ENCODE results near the gene ARL5C.
"Not testable (repeated sequence)": the region's sequence is repeated elsewhere in the genome, so short reads cannot be mapped to it uniquely, and the experiment has no call there.

ARL5C gene

GRCh38 chr17:39194089-39194984 is 28.4 kb upstream of the ARL5C start:
- DNase-seq (ENCODE audit: low spot score) = peak; percentile 86

GRCh38 chr17:39193346-39193745 is 27.4 kb upstream of the ARL5C start:
- DNase-seq (ENCODE audit: low spot score) = no peak

GRCh38 chr17:39192901-39193300 is 26.9 kb upstream of the ARL5C start:
- DNase-seq (ENCODE audit: low spot score) = no peak

GRCh38 chr17:39191750-39192510 is 26.0 kb upstream of the ARL5C start:
- DNase-seq (ENCODE audit: low spot score) = no peak

GRCh38 chr17:39187152-39187830 is 21.3 kb upstream of the ARL5C start:
- DNase-seq (ENCODE audit: low spot score) = no peak

GRCh38 chr17:39186481-39187002 is 20.6 kb upstream of the ARL5C start:
- DNase-seq (ENCODE audit: low spot score) = no peak

- DNase-seq (ENCODE audit: low spot score) = no peak
Measured at GRCh38 chr17:39183720-39184119, 17.8 kb upstream of the ARL5C start.

GRCh38 chr17:39183045-39183444 is 17.1 kb upstream of the ARL5C start:
- no peak for DNase-seq (ENCODE audit: low spot score)

GRCh38 chr17:39181303-39181702 is 15.3 kb upstream of the ARL5C start:
- DNase-seq (ENCODE audit: low spot score) = no peak

- DNase-seq (ENCODE audit: low spot score) = no peak
Measured at GRCh38 chr17:39178536-39178935, 12.6 kb upstream of the ARL5C start.

- DNase-seq (ENCODE audit: low spot score) = peak; percentile 83
Measured at GRCh38 chr17:39177256-39177655, 11.3 kb upstream of the ARL5C start.

GRCh38 chr17:39175695-39176093 is 9.7 kb upstream of the ARL5C start:
- no peak for DNase-seq (ENCODE audit: low spot score)

- DNase-seq (ENCODE audit: low spot score) = peak; percentile 94
Measured at GRCh38 chr17:39174920-39175694, 9.1 kb upstream of the ARL5C start.

GRCh38 chr17:39173526-39174274 is 7.7 kb upstream of the ARL5C start:
- no peak for DNase-seq (ENCODE audit: low spot score)

GRCh38 chr17:39173080-39173479 is 7.1 kb upstream of the ARL5C start:
- DNase-seq (ENCODE audit: low spot score) = no peak

- DNase-seq (ENCODE audit: low spot score) = no peak
Measured at GRCh38 chr17:39171933-39172332, 6.0 kb upstream of the ARL5C start.

- no peak for DNase-seq (ENCODE audit: low spot score)
Measured at GRCh38 chr17:39170558-39170957, 4.6 kb upstream of the ARL5C start.

- DNase-seq (ENCODE audit: low spot score) = no peak
Measured at GRCh38 chr17:39170109-39170508, 4.1 kb upstream of the ARL5C start.

- DNase-seq (ENCODE audit: low spot score) = no peak
Measured at GRCh38 chr17:39169518-39169917, 3.6 kb upstream of the ARL5C start.

- DNase-seq (ENCODE audit: low spot score) = no peak
Measured at GRCh38 chr17:39169101-39169500, 3.1 kb upstream of the ARL5C start.

GRCh38 chr17:39168503-39168902 is 2.5 kb upstream of the ARL5C start:
- DNase-seq (ENCODE audit: low spot score) = not testable (repeated sequence)
